Gastrocnemius medialis (tissue), 4 donors: Measurements from ENCODE around the gene FAM124B. TPM values are rescaled to one million over a fixed set of nuclear protein-coding genes. Genes with fewer than 3 reads are reported as not detected.

Source experiments
- ATAC-seq, 2 donors: fragments of 150-250 bp; one replicate each; pipeline ENCODE4 v1.9.1; 2016
- DNase-seq, 2 donors: peaks; one replicate each; pipeline ENCODE4 v3.0.0-alpha.2; 2019
- H3K27ac ChIP-seq, 4 donors: fragments of 200-600 bp; sonication (generic); 1 replicate in 1 of 4; 2 replicates in 3 of 4; pipeline ENCODE4 v1.5.1; 2016 to 2018; ENCODE audit warnings: mild to moderate bottlenecking in 2 of 4, moderate library complexity in 1 of 4
- H3K27me3 ChIP-seq, 3 donors: fragments of 200-600 bp; sonication (generic) in 2 of 3; 1 replicate in 1 of 3; 2 replicates in 2 of 3; pipeline versions ENCODE4 v1.5.1 to v1.6.0; 2016 to 2019; ENCODE audit warnings: mild to moderate bottlenecking in 1 of 3, moderate library complexity in 1 of 3
- H3K36me3 ChIP-seq, 2 donors: fragments of 200-600 bp; sonication (generic) in 1 of 2; one replicate each; pipeline ENCODE4 v1.5.1; 2017 to 2018
- H3K4me1 ChIP-seq, 2 donors: fragments of 200-600 bp; sonication (generic) in 1 of 2; one replicate each; pipeline ENCODE4 v1.5.1; 2016 to 2017; ENCODE audit warnings: mild to moderate bottlenecking in 2 of 2
- H3K4me3 ChIP-seq, 4 donors: fragments of 200-600 bp; sonication (generic) in 3 of 4; 1 replicate in 1 of 4; 2 replicates in 3 of 4; pipeline ENCODE4 v1.5.1; 2016 to 2019; ENCODE audit warnings: mild to moderate bottlenecking in 2 of 4
- H3K9me3 ChIP-seq, 3 donors: fragments of 200-600 bp; sonication (generic) in 2 of 3; 1 replicate in 1 of 3; 2 replicates in 2 of 3; pipeline ENCODE4 v1.5.1; 2016 to 2019
- POLR2A ChIP-seq, 2 donors: fragments of 450-650 bp; IDR thresholded peaks; one replicate each; pipeline ENCODE4 v1.6.1; 2017; ENCODE audit warnings: antibody characterized with exemption in 2 of 2, mild to moderate bottlenecking in 2 of 2, moderate library complexity in 2 of 2
- in situ Hi-C, 4 donors: fragments of 200-750 bp; cut with MboI; loops; one replicate each; pipeline versions ENCODE4 v1.15.0 to v1.8.0; 2017; ENCODE audit warnings: low sequenced_read_pairs in 4 of 4
- intact Hi-C: fragments of 100-400 bp; cut with DNase I; formaldehyde crosslinking; loops from one replicate; pipeline ENCODE4 v1.15.1; 2023; ENCODE audit warnings: low total_unique reads
- total RNA-seq, 4 donors: library from RNA; depleted of rRNA; stranded (reverse); fragments of >200 nt; gene quantifications; one replicate each; pipeline versions ENCODE4 v1.1.0 to v1.2.3, GENCODE V29; 2016
- TF ChIP-seq, protein P1 (sequence below), 5 experiments: fragments of 450-650 bp in 3 of 5; fragments of 200-600 bp in 2 of 5; sonication (generic) in 2 of 5; IDR thresholded peaks in 4 of 5; conservative IDR thresholded peaks in 1 of 5; 1 replicate in 4 of 5; 2 replicates in 1 of 5; pipeline ENCODE4 v1.5.1; 2016 to 2019; ENCODE audit warnings: antibody characterized with exemption in 5 of 5, mild to moderate bottlenecking in 3 of 5, moderate library complexity in 3 of 5

FAM124B gene
- total RNA-seq, 4 donors from 2014 or later: 1.7 to 2.4 (median 2.1) TPM

- intact Hi-C loops: no loop called here
- in situ Hi-C loops: no loop called here
Observed at GRCh38 chr2:224428787-224429440, 27.0 kb upstream of the FAM124B start.

DNA sequence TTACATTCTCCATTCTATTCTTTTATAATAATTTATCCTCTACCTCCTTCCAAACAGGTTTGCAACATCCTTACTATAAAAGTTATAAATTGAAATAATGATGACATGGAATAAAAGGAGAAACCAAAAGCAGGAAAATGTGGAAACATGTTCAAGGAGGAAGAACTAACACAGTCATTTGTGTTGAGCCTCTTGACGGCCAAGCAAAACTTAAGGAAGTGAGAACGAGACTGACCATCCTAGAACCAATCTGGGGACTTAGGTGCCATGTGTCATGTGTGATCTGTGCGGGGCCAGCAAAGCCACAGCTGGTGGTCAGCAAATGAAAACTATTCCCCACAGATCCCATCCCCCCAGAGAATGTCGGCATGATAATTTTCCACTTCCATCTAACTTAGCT is 25.6 kb upstream of the FAM124B start:
- ATAC-seq: no peak
- in situ Hi-C loops: no loop called here

More at GRCh38 chr2:224428787-224429440, 27.0 kb upstream of the FAM124B start:
- no peak overlapping the region for H3K27ac ChIP-seq
- no peak overlapping the region for H3K4me3 ChIP-seq
- no peaks in the 10 kb centered on the region for H3K36me3 ChIP-seq
- no peaks in the 10 kb centered on the region for H3K9me3 ChIP-seq
- ATAC-seq (peak in 1 of 2 donors; percentile 77), DNase-seq (peak in 1 of 2 donors; percentile 34)
- no peaks in the 10 kb centered on the region for H3K27me3 ChIP-seq
- no peak for TF ChIP-seq POLR2A (IDR thresholded peaks at IDR 0.05)
- TF ChIP-seq, protein P1, sequence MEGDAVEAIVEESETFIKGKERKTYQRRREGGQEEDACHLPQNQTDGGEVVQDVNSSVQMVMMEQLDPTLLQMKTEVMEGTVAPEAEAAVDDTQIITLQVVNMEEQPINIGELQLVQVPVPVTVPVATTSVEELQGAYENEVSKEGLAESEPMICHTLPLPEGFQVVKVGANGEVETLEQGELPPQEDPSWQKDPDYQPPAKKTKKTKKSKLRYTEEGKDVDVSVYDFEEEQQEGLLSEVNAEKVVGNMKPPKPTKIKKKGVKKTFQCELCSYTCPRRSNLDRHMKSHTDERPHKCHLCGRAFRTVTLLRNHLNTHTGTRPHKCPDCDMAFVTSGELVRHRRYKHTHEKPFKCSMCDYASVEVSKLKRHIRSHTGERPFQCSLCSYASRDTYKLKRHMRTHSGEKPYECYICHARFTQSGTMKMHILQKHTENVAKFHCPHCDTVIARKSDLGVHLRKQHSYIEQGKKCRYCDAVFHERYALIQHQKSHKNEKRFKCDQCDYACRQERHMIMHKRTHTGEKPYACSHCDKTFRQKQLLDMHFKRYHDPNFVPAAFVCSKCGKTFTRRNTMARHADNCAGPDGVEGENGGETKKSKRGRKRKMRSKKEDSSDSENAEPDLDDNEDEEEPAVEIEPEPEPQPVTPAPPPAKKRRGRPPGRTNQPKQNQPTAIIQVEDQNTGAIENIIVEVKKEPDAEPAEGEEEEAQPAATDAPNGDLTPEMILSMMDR (IDR thresholded peaks at IDR 0.05 in 4 of 5, conservative IDR thresholded peaks at IDR 0.05 in 1 of 5): no peak
- H3K4me1 ChIP-seq: no peaks in the 10 kb centered on the region

DNA sequence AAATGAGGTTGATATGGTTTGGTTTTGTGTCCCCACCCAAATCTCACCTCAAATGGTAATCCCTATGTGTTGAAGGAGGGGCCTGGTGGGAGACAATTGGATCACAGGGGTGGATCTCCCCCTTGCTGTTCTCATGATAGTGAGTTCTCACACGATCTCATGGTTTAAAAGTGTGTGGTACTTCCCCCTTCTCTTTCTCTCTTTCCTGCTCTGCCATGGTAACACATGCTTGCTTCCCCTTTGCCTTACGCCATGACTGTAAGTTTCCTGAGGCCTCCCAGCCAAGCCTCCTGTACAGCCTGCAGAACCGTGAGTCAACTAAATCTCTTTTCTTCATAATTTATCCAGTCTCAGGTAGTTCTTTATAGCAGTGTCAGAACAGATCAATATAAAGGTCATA is 24.7 kb upstream of the FAM124B start:
- Histone ChIP-seq H3K27ac (no peak overlapping the region), H3K36me3 (no peaks in the 10 kb centered on the region), H3K4me3 (no peak overlapping the region), H3K4me1 (no peaks in the 10 kb centered on the region), H3K9me3 (no peaks in the 10 kb centered on the region), H3K27me3 (no peaks in the 10 kb centered on the region)
- ATAC-seq (no peak), DNase-seq (no peak)
- no peak for TF ChIP-seq POLR2A (IDR thresholded peaks at IDR 0.05)
- TF ChIP-seq, protein P1 (IDR thresholded peaks at IDR 0.05 in 4 of 5, conservative IDR thresholded peaks at IDR 0.05 in 1 of 5): no peak
- intact Hi-C loops (no loop called here), in situ Hi-C loops (no loop called here)

More for the DNA sequence above, 25.6 kb upstream of the FAM124B start:
- TF ChIP-seq, protein P1 (IDR thresholded peaks at IDR 0.05 in 4 of 5, conservative IDR thresholded peaks at IDR 0.05 in 1 of 5): no peak
- no peak for TF ChIP-seq POLR2A (IDR thresholded peaks at IDR 0.05)
- Histone ChIP-seq H3K27me3 (no peaks in the 10 kb centered on the region), H3K27ac (no peak overlapping the region), H3K36me3 (no peaks in the 10 kb centered on the region), H3K4me1 (no peaks in the 10 kb centered on the region), H3K9me3 (no peaks in the 10 kb centered on the region), H3K4me3 (no peak overlapping the region)
- no peak for DNase-seq
- intact Hi-C loops: no loop called here

DNA sequence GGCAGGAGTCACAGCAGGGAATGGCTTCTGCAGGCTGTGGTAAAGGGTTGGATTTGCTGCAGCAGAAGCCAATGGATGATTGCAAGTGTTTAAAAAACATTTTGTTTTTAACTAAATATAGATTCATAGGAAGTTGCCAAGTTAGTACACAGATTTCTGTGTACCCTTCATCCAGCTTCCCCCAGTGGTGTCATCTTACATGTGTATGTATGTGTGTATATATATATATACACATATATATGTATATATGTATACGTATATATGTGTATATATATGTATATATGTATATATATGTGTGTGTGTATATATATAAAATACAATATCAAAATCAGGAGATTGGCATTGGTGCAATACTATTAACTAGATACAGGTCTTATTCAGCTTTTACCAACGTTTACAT is 19.2 kb upstream of the FAM124B start:
- no peak overlapping the region for H3K4me3 ChIP-seq
- TF ChIP-seq POLR2A (IDR thresholded peaks at IDR 0.05): no peak
- TF ChIP-seq, protein P1 (IDR thresholded peaks at IDR 0.05 in 4 of 5, conservative IDR thresholded peaks at IDR 0.05 in 1 of 5): no peak
- no peaks in the 10 kb centered on the region for H3K4me1 ChIP-seq
- no peaks in the 10 kb centered on the region for H3K36me3 ChIP-seq
- DNase-seq (no peak), ATAC-seq (no peak)
- no peak overlapping the region for H3K27ac ChIP-seq
- no peaks in the 10 kb centered on the region for H3K9me3 ChIP-seq
- in situ Hi-C loops (no loop called here), intact Hi-C loops (no loop called here)
- H3K27me3 ChIP-seq: no peaks in the 10 kb centered on the region

DNA sequence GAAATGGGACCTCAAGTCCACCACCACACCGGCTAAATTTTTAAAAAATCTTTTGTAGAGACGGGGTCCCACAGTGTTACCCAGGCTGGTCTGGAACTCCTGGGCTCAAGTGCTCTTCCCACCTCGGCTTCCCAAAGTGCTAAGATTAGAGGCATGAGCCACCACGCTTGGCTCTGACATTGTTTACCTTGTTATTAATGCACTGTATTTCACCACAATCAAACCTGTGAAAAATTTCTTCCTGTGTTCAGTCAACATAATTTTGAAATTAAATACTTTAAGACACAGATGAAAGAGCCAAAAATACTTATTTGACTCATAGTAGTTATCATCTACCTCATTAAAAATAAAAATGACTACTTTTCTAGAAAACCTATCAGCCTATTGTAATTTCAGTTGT is 16.0 kb upstream of the FAM124B start:
- H3K9me3 ChIP-seq: no peaks in the 10 kb centered on the region
- H3K36me3 ChIP-seq: no peaks in the 10 kb centered on the region
- intact Hi-C loops: no loop called here
- ATAC-seq (no peak), DNase-seq (no peak)
- in situ Hi-C loops: no loop called here
- no peak overlapping the region for H3K4me3 ChIP-seq
- H3K27me3 ChIP-seq: no peaks in the 10 kb centered on the region
- peaks cover 0 to 3% of the 10 kb centered on the region in 2 donors for H3K4me1 ChIP-seq
- TF ChIP-seq, protein P1 (IDR thresholded peaks at IDR 0.05 in 4 of 5, conservative IDR thresholded peaks at IDR 0.05 in 1 of 5): no peak
- TF ChIP-seq POLR2A (IDR thresholded peaks at IDR 0.05): no peak
- H3K27ac ChIP-seq: no peak overlapping the region
